Astrocyte (in vitro differentiated cells and primary cell): Measurements from ENCODE around the gene UGT1A1.
"Not testable (repeated sequence)": the region's sequence is repeated elsewhere in the genome, so short reads cannot be mapped to it uniquely, and the experiment has no call there.

Experiments used
- EZH2 ChIP-seq: IDR thresholded peaks from 2 replicates; pipeline ENCODE4 v1.6.1; 2012; ENCODE audit warnings: mild to moderate bottlenecking, low read length, inconsistent platforms; ENCODE audit not compliant: insufficient read depth
- TF ChIP-seq, protein P1 (sequence below): IDR thresholded peaks from 2 replicates; pipeline ENCODE4 v1.5.1; 2011; ENCODE audit warnings: low read depth, mild to moderate bottlenecking, inconsistent platforms, low read length, moderate library complexity; ENCODE audit not compliant: insufficient read depth

DNA sequence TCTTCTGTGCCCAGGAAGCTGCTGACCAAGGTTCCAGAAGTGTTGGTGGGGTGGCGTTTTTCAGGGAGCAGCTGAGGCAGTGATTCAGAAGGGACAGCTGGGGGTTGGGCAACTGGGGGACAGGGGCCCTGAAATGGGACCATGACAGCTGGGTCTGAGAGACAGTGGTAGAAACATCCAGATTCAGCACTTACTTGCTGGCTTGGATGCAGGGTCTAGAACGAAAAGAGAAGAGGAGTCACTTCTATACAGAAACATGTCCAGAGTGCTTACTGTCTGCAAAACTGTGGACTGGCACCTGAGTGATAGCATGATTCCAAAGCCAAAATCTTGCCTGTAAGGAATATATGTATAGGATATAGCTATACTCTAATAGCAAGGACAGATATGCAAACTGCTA is 14.2 kb upstream of the UGT1A1 start:
- TF ChIP-seq, protein P1, sequence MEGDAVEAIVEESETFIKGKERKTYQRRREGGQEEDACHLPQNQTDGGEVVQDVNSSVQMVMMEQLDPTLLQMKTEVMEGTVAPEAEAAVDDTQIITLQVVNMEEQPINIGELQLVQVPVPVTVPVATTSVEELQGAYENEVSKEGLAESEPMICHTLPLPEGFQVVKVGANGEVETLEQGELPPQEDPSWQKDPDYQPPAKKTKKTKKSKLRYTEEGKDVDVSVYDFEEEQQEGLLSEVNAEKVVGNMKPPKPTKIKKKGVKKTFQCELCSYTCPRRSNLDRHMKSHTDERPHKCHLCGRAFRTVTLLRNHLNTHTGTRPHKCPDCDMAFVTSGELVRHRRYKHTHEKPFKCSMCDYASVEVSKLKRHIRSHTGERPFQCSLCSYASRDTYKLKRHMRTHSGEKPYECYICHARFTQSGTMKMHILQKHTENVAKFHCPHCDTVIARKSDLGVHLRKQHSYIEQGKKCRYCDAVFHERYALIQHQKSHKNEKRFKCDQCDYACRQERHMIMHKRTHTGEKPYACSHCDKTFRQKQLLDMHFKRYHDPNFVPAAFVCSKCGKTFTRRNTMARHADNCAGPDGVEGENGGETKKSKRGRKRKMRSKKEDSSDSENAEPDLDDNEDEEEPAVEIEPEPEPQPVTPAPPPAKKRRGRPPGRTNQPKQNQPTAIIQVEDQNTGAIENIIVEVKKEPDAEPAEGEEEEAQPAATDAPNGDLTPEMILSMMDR = not testable (repeated sequence)
- not testable (repeated sequence) for TF ChIP-seq EZH2
